ENCODE data around the gene DNAJA4.

DNA sequence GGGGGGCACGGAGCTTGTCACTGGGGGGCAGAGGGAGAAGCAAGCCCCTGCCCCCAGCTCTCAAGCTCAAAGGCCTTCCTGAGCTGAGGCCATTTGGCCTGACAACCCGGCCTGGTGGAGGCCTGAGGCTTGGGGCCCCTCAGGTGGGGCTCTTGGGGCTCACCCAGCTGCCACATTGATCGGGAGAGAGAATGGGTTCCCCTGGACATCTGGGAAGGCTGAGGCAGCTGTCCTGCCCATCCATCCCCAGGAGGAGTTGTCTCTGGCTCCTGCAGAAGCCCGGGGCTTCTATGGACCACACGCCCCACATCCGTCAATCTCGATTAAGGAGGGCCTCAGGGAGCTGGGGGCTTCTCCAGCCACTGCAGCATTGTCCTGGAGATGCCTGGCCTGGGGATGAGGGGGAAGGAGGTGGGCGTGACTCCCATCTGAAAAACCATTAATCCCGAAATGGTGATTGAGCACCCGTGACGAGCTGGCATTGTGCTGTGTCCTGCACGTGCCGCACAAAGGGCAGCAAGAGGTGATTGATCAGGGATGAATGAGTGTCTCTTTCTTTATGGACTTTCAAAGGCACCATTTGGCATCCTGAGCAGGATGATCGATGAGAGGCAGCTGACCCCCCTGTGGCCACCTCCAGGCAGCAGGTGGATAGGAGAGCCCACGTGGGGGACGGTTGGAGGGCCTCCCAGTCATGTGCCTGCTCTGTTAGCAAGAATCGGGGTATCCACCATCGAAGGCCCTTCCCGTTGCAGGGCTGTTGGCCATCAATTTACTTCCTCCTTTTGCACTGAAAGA lies 58.6 kb downstream of the DNAJA4 start:
- TF ChIP-seq, protein P1, sequence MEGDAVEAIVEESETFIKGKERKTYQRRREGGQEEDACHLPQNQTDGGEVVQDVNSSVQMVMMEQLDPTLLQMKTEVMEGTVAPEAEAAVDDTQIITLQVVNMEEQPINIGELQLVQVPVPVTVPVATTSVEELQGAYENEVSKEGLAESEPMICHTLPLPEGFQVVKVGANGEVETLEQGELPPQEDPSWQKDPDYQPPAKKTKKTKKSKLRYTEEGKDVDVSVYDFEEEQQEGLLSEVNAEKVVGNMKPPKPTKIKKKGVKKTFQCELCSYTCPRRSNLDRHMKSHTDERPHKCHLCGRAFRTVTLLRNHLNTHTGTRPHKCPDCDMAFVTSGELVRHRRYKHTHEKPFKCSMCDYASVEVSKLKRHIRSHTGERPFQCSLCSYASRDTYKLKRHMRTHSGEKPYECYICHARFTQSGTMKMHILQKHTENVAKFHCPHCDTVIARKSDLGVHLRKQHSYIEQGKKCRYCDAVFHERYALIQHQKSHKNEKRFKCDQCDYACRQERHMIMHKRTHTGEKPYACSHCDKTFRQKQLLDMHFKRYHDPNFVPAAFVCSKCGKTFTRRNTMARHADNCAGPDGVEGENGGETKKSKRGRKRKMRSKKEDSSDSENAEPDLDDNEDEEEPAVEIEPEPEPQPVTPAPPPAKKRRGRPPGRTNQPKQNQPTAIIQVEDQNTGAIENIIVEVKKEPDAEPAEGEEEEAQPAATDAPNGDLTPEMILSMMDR (IDR thresholded peaks at IDR 0.05): no peak
- TF ChIP-seq POLR2A (IDR thresholded peaks at IDR 0.05): no peak
- TF ChIP-seq POLR2AphosphoS5 (IDR thresholded peaks at IDR 0.05): no peak
- TF ChIP-seq EP300 (IDR thresholded peaks at IDR 0.05): no peak

Data from stomach (tissue), 4 donors.